Measurements from ENCODE around the gene UGGT2.
"Not testable (repeated sequence)": the region's sequence is repeated elsewhere in the genome, so short reads cannot be mapped to it uniquely, and the experiment has no call there.

- TF ChIP-seq POLR2AphosphoS5, TAF1 (IDR thresholded peaks at IDR 0.05; ENCODE audit: low read depth, low read length): not testable (repeated sequence)
These were observed 290.6 kb downstream of the UGGT2 start for GRCh38 chr13:95762626-95763025.
